Cardiac muscle cell (in vitro differentiated cells and primary cell): ENCODE results near the gene FNBP1L. TPM values are rescaled to one million over a fixed set of nuclear protein-coding genes. Genes with fewer than 3 reads are reported as not detected.
"Not testable (repeated sequence)": the region's sequence is repeated elsewhere in the genome, so short reads cannot be mapped to it uniquely, and the experiment has no call there.

Experiments
- DNase-seq, 2 donors: peaks; one replicate each; pipeline versions ENCODE4 v3.0.0 to v3.0.0-alpha.2; 2010 to 2017; ENCODE audit warnings: low read depth in 1 of 2, low spot score in 1 of 2
- H3K27ac ChIP-seq: fragments of 200-600 bp; sonication (generic); 2 replicates; pipeline ENCODE4 v1.5.1; 2016
- H3K27me3 ChIP-seq: fragments of 200-600 bp; sonication (generic); 2 replicates; pipeline ENCODE4 v1.6.0; 2016; ENCODE audit warnings: control low read depth
- H3K36me3 ChIP-seq: fragments of 200-600 bp; sonication (generic); 2 replicates; pipeline ENCODE4 v1.5.1; 2016; ENCODE audit warnings: control low read depth
- H3K4me1 ChIP-seq: fragments of 200-600 bp; sonication (generic); 2 replicates; pipeline ENCODE4 v1.8.1; 2017; ENCODE audit warnings: low read depth, mild to moderate bottlenecking, mixed run types
- H3K4me3 ChIP-seq: fragments of 200-600 bp; sonication (generic); 2 replicates; pipeline ENCODE4 v1.5.1; 2016; ENCODE audit warnings: mild to moderate bottlenecking
- H3K9me3 ChIP-seq: fragments of 200-600 bp; sonication (generic); 2 replicates; pipeline ENCODE4 v1.5.1; 2017; ENCODE audit warnings: low read depth, mild to moderate bottlenecking, control low read depth
- CTCF ChIP-seq: IDR thresholded peaks from 2 replicates; pipeline ENCODE4 v1.5.1; 2012; ENCODE audit warnings: low read depth, mild to moderate bottlenecking, low read length
- polyA plus RNA-seq: library from polyadenylated mRNA; unstranded; fragments of >200 nt; fragmentation: Nextera tagmentation; extraction: Ambion mirVana; gene quantifications from 2 replicates; pipeline ENCODE4 v1.2.1, GENCODE V29; 2016
- total RNA-seq: library from RNA; depleted of rRNA; stranded (reverse); fragments of >200 nt; gene quantifications from 2 replicates; pipeline ENCODE4 v1.2.3, GENCODE V29; 2016

Gene FNBP1L
- total and polyA plus RNA-seq, 2 experiments from 2014 or later, result 12.3 to 13.8 TPM

GRCh38 chr1:93549811-93550210, 101.9 kb downstream of the FNBP1L start:
- Histone ChIP-seq H3K27me3 (no peaks in the 10 kb centered on the region), H3K36me3 (no peaks in the 10 kb centered on the region), H3K4me1 (peaks cover 19% of the 10 kb centered on the region), H3K9me3 (no peaks in the 10 kb centered on the region), H3K4me3 (no peak overlapping the region), H3K27ac (no peak overlapping the region)
- no peak for DNase-seq
- no peak for TF ChIP-seq CTCF

GRCh38 chr1:93552741-93553455, 105.0 kb downstream of the FNBP1L start:
- Histone ChIP-seq H3K9me3 (no peaks in the 10 kb centered on the region), H3K4me3 (no peak overlapping the region), H3K27ac (no peak overlapping the region), H3K27me3 (no peaks in the 10 kb centered on the region), H3K4me1 (peaks cover 24% of the 10 kb centered on the region), H3K36me3 (no peaks in the 10 kb centered on the region)
- DNase-seq, result peak in 1 of 2 donors; percentile 80
- TF ChIP-seq CTCF, result no peak

GRCh38 chr1:93553886-93554490, 106.1 kb downstream of the FNBP1L start:
- H3K4me1 ChIP-seq, result peaks cover 24% of the 10 kb centered on the region
- H3K27ac ChIP-seq, H3K27me3 ChIP-seq, H3K4me3 ChIP-seq, H3K36me3 ChIP-seq, H3K9me3 ChIP-seq: not testable (repeated sequence)
- peak in 1 of 2 donors; percentile 80 for DNase-seq

GRCh38 chr1:93554883-93555872, 107.3 kb downstream of the FNBP1L start:
- Histone ChIP-seq H3K4me1 (peaks cover 24% of the 10 kb centered on the region), H3K4me3 (no peak overlapping the region), H3K36me3 (no peaks in the 10 kb centered on the region), H3K27ac (no peak overlapping the region), H3K9me3 (no peaks in the 10 kb centered on the region), H3K27me3 (no peaks in the 10 kb centered on the region)
- no peak for TF ChIP-seq CTCF
- DNase-seq, result peak; percentile 33 to 34

GRCh38 chr1:93556291-93556690, 108.4 kb downstream of the FNBP1L start:
- Histone ChIP-seq H3K9me3 (no peaks in the 10 kb centered on the region), H3K27me3 (no peaks in the 10 kb centered on the region), H3K4me1 (peaks cover 24% of the 10 kb centered on the region), H3K36me3 (no peaks in the 10 kb centered on the region), H3K27ac (no peak overlapping the region), H3K4me3 (no peak overlapping the region)
- DNase-seq, result no peak
- no peak for TF ChIP-seq CTCF
